WI38 (cell line): ENCODE data around the gene ZFAND3.
"Not testable (repeated sequence)": the region's sequence is repeated elsewhere in the genome, so short reads cannot be mapped to it uniquely, and the experiment has no call there.

ENCODE experiments used
- H3K4me3 ChIP-seq: 2 replicates; pipeline ENCODE4 v1.5.1; 2011; ENCODE audit warnings: low read depth, mild to moderate bottlenecking, control low read depth, low read length
- TF ChIP-seq, protein P1 (sequence below): IDR thresholded peaks from 2 replicates; pipeline ENCODE4 v1.5.1; 2012; ENCODE audit warnings: low read depth, mild to moderate bottlenecking, control low read depth, low read length

Gene ZFAND3

DNA sequence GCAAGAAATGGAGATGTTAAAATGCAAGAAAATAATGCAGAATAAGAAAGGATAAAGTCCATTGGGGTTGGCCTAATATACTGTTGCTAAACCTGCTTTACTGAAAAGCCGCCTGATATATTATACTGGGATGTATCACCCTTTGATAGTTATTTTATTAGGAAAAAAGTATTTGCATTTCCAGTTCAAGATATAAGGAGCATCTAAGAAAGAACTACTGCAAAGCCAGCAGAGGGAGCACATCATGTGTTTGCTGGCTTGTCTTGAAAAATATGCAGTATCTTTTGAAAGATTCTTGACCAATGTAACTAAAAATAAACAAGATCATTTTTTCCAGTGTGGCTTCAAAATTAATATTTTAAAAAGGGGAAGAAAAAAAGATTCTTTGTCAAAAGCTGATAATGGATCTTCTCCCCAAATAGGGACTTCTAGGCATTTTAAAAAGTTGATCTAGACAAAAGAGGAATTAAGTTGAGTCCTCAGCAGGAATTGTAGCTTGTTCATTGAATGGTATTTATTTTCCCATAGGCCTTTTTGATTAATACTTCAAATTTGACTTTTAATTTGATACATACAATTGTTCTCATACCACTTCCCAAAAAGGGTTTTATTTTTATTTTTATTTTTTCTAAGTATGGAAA, 214.9 kb downstream of the ZFAND3 start:
- no peak overlapping the region for H3K4me3 ChIP-seq
- TF ChIP-seq, protein P1, sequence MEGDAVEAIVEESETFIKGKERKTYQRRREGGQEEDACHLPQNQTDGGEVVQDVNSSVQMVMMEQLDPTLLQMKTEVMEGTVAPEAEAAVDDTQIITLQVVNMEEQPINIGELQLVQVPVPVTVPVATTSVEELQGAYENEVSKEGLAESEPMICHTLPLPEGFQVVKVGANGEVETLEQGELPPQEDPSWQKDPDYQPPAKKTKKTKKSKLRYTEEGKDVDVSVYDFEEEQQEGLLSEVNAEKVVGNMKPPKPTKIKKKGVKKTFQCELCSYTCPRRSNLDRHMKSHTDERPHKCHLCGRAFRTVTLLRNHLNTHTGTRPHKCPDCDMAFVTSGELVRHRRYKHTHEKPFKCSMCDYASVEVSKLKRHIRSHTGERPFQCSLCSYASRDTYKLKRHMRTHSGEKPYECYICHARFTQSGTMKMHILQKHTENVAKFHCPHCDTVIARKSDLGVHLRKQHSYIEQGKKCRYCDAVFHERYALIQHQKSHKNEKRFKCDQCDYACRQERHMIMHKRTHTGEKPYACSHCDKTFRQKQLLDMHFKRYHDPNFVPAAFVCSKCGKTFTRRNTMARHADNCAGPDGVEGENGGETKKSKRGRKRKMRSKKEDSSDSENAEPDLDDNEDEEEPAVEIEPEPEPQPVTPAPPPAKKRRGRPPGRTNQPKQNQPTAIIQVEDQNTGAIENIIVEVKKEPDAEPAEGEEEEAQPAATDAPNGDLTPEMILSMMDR = peak; percentile 60

DNA sequence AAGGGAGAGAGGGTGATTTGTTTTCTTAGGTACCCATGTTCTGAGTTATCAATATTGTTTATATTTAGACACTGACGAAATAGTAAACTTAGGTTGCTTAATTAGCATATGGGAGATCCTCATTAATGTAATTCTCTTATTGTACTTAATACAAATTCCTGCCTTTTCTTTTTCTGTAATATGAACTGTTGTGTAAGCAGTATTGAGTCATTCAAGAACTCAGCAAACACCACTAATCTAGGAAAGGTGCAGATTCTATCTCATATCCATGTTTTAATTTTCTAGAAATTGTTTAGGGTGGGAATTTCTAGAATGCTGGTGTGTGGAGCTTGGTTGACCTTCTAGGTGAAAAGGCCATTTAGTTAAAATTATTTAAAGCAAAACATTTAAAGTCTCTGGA, 216.0 kb downstream of the ZFAND3 start:
- no peak overlapping the region for H3K4me3 ChIP-seq
- TF ChIP-seq, protein P1 = no peak

DNA sequence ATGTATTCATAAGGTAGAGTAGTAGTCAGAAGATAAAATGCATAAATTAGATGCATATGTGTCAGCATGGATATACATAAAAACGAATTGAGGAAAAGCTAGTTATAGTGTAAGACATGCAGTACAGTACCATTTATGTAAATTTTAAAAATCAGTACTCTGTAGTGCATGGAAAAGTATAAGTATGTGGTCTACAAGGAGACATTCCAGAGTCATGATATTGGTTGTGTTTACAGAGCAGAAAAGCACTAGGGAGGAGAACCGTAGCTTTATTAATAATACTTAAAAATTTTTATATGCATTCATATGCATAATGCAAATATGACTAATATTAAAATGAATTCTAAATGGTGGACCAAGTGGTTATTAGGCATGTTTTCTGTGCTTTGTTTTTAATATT, 220.0 kb downstream of the ZFAND3 start:
- H3K4me3 ChIP-seq = no peak overlapping the region
- TF ChIP-seq, protein P1 = no peak

DNA sequence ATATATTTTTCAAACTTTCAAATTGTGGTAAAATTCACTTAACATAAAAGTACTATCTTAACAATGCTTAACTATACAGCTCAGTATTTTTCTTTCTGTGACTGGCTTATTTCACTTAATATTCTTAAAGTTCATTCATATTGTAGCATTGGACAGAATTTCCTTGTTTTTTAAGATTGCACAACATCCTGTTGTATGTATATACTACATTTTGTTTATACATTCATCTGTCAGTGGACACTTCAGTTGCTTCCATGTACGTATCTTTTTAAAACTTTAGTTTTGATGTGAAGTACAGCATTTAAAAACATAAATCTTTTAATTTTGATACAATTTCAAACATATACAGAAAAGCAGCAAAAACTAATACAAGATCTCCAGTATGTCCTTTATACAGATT, 220.7 kb downstream of the ZFAND3 start:
- TF ChIP-seq, protein P1 = no peak
- H3K4me3 ChIP-seq = no peak overlapping the region

DNA sequence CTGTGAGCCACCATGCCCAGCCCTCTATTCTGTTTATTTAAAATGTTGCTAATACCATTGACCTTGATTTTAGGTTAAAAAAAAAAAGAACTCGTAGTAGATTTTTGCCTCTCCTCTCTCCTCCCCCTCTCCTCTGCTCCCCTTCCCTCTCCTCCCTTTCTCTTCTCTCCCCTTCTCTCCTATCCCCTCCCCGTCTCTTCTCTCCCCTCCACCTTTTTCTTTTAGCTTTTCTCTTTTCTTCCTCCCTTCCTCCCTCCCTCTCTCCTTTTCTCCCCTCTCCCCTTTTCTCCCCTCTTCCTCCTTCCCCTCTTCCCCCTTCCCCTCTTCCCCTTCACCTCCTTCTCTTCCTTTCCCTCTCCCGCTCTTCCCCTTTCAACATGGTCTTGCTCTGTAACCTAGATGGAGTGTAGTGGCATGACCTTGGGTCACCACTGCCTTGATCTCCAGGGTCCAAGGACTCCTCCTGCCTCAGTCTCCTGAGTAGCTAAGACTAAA, 223.8 kb downstream of the ZFAND3 start:
- TF ChIP-seq, protein P1 = no peak
- H3K4me3 ChIP-seq = no peak overlapping the region

DNA sequence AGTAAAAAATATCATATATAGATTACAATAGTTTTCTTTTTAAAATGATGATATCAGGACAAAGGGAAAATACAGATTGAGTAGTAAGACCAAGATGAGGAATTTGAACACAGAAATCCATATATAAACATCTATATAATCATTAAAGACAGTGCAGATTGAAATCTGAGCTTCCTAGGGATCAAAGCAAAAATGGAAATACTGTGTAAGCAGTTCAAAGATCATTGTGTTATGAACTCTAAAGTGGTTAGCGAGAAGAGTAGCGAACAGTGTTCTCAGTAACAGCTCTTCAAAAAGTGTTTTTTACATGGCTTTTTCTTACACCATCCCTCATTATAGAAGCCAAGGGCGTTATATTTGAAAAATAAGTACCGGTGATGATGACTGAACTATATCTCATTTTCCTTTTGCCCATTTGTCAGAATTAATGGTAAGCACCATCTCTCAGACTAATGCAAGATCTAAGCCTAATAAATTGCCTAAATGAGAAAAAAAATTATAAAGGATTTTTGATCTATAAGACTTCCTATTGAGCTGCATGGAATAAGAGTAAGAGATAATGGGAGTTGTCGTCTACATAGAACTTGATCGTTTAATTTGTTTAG, 226.3 kb downstream of the ZFAND3 start:
- TF ChIP-seq, protein P1 = no peak
- no peak overlapping the region for H3K4me3 ChIP-seq

DNA sequence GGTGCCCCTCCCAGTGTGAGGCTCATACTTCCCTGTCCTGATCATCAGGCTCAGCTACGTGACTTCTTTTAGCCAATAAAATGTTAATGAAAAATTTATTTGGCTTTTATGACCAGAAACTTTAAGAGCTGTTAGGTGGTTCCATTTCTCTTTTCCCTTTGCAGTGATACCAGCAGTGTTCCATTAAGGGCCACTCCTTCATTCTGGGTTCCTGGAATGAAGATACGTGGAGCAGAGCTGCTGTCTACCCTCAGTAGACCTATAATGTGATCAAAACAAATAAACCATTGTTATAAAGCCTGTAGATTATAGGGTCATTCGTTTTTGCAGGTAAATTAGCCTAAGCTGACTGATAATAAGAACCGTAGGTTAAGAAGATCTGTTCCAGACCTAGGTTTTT, 228.0 kb downstream of the ZFAND3 start:
- TF ChIP-seq, protein P1 = no peak
- no peak overlapping the region for H3K4me3 ChIP-seq

DNA sequence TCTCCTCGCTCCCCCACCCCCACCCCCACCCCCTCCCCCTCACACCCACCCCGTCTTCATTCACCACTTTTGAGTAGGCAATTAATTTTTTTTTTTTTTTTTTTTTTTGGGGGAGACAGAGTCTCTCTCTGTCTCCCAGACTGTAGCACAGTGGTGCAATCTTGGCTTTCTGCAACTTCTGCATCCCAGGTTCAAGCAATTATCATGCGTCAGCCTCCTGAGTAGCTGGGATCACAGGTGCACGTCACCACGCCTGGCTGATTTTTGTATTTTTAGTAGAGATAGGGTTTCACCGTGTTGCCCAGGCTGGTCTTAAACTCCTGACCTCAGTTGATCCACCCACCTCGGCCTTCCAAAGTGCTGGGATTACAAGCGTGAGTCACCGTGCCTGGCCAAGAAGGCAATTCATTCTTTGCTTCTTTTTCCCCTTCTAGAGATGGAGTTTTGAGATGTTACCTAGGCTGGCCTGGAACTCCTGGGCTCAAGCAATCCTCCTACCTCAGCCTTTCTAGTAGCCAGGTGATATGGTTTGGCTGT, 230.4 kb downstream of the ZFAND3 start:
- H3K4me3 ChIP-seq = not testable (repeated sequence)
